Thyroid gland (tissue), 4 donors: Measurements from ENCODE around the gene CEP126. TPM values are rescaled to one million over a fixed set of nuclear protein-coding genes. Genes with fewer than 3 reads are reported as not detected.

Source experiments
- DNase-seq, 2 donors: peaks; one replicate each; pipeline ENCODE4 v3.0.0-alpha.2; 2019
- H3K27ac ChIP-seq, 3 donors: fragments of 200-600 bp; sonication (generic); 1 replicate in 2 of 3; 2 replicates in 1 of 3; pipeline ENCODE4 v1.5.1; 2016 to 2019; ENCODE audit warnings: mild to moderate bottlenecking in 1 of 3, moderate library complexity in 1 of 3
- H3K27me3 ChIP-seq: fragments of 200-600 bp; sonication (generic); one replicate; pipeline ENCODE4 v1.5.1; 2019
- H3K36me3 ChIP-seq, 2 donors: fragments of 200-600 bp; sonication (generic); one replicate each; pipeline ENCODE4 v1.5.1; 2016 to 2019
- H3K4me1 ChIP-seq, 2 donors: fragments of 200-600 bp; sonication (generic); one replicate each; pipeline ENCODE4 v1.5.1; 2017 to 2019
- H3K4me3 ChIP-seq, 3 donors: fragments of 200-600 bp; sonication (generic); replicated peaks in 1 of 3; 1 replicate in 2 of 3; 2 replicates in 1 of 3; pipeline ENCODE4 v1.5.1; 2016; ENCODE audit warnings: mild to moderate bottlenecking in 1 of 3
- H3K9me3 ChIP-seq: fragments of 200-600 bp; sonication (generic); one replicate; pipeline ENCODE4 v1.5.1; 2017
- CTCF ChIP-seq, 6 experiments: fragments of 200-600 bp in 3 of 6; fragments of 450-650 bp in 3 of 6; sonication (generic) in 3 of 6; IDR thresholded peaks; one replicate each; pipeline ENCODE4 v1.5.1; 2016 to 2019; ENCODE audit warnings: antibody characterized with exemption in 6 of 6, mild to moderate bottlenecking in 2 of 6, inconsistent platforms in 1 of 6, moderate library complexity in 1 of 6
- POLR2A ChIP-seq, 2 donors: fragments of 450-650 bp; IDR thresholded peaks; one replicate each; pipeline ENCODE4 v1.6.1; 2017; ENCODE audit warnings: antibody characterized with exemption in 2 of 2, mild to moderate bottlenecking in 2 of 2, moderate library complexity in 1 of 2
- WGBS, 2 donors: methylation state at CpG; one replicate each; pipeline ENCODE4 v1.1.5; 2017; 5-methylcytosine and 5-hydroxymethylcytosine counted together
- intact Hi-C: fragments of 100-400 bp; cut with DNase I; formaldehyde crosslinking; loops from one replicate; pipeline ENCODE4 v1.15.1; 2023
- total RNA-seq, 4 donors: library from RNA; depleted of rRNA; stranded (reverse); fragments of >200 nt; gene quantifications; one replicate each; pipeline ENCODE4 v1.2.3, GENCODE V29; 2016

Gene CEP126
- total RNA-seq, 4 donors from 2014 or later = 6.3 to 10.6 (median 8.1) TPM

GRCh38 chr11:101923554-101923953 is 8.7 kb downstream of the CEP126 start:
- WGBS, 2 donors = 92 to 95% methylated on average over 2 of the region's 2 CpGs
- no peaks in the 10 kb centered on the region for H3K36me3 ChIP-seq
- H3K27ac ChIP-seq = no peak overlapping the region
- H3K27me3 ChIP-seq = no peaks in the 10 kb centered on the region
- intact Hi-C loops = no loop called here
- no peaks in the 10 kb centered on the region for H3K9me3 ChIP-seq
- TF ChIP-seq CTCF (IDR thresholded peaks at IDR 0.05) = no peak
- no peak for TF ChIP-seq POLR2A (IDR thresholded peaks at IDR 0.05)
- H3K4me3 ChIP-seq = no peak overlapping the region
- DNase-seq = no peak
- H3K4me1 ChIP-seq = no peaks in the 10 kb centered on the region

GRCh38 chr11:101929294-101929915 is 14.6 kb downstream of the CEP126 start:
- no peak for TF ChIP-seq CTCF (IDR thresholded peaks at IDR 0.05)
- no peak for TF ChIP-seq POLR2A (IDR thresholded peaks at IDR 0.05)
- H3K4me1 ChIP-seq = no peaks in the 10 kb centered on the region
- intact Hi-C loops = no loop called here
- no peak for DNase-seq
- H3K27ac ChIP-seq = no peak overlapping the region
- no peaks in the 10 kb centered on the region for H3K27me3 ChIP-seq
- 88 to 92% methylated on average over 5 of the region's 5 CpGs for WGBS, 2 donors
- no peak overlapping the region for H3K4me3 ChIP-seq
- no peaks in the 10 kb centered on the region for H3K36me3 ChIP-seq
- H3K9me3 ChIP-seq = no peaks in the 10 kb centered on the region

GRCh38 chr11:101931692-101932091 is 16.9 kb downstream of the CEP126 start:
- intact Hi-C loops = no loop called here
- no peak for TF ChIP-seq CTCF (IDR thresholded peaks at IDR 0.05)
- no peak for TF ChIP-seq POLR2A (IDR thresholded peaks at IDR 0.05)
- DNase-seq = no peak
- Histone ChIP-seq H3K36me3 (no peaks in the 10 kb centered on the region), H3K27ac (no peak overlapping the region), H3K9me3 (no peaks in the 10 kb centered on the region), H3K4me1 (no peaks in the 10 kb centered on the region), H3K27me3 (no peaks in the 10 kb centered on the region), H3K4me3 (no peak overlapping the region)
- 74 to 90% methylated on average over 6 of the region's 6 CpGs for WGBS, 2 donors

- TF ChIP-seq CTCF (IDR thresholded peaks at IDR 0.05) (no peak), POLR2A (IDR thresholded peaks at IDR 0.05) (no peak)
- 78 to 85% methylated on average over 3 of the region's 3 CpGs for WGBS, 2 donors
- H3K27ac ChIP-seq = no peak overlapping the region
Measured at GRCh38 chr11:101940901-101941520, 26.2 kb downstream of the CEP126 start.

GRCh38 chr11:101944923-101945322 is 30.1 kb downstream of the CEP126 start:
- 93 to 98% methylated on average over 2 of the region's 2 CpGs for WGBS, 2 donors
- H3K4me3 ChIP-seq = no peak overlapping the region
- no peak overlapping the region for H3K27ac ChIP-seq
- H3K9me3 ChIP-seq = no peaks in the 10 kb centered on the region
- H3K36me3 ChIP-seq = no peaks in the 10 kb centered on the region
- no peaks in the 10 kb centered on the region for H3K4me1 ChIP-seq
- DNase-seq = no peak
- no peak for TF ChIP-seq POLR2A (IDR thresholded peaks at IDR 0.05)
- TF ChIP-seq CTCF (IDR thresholded peaks at IDR 0.05) = no peak
- intact Hi-C loops = no loop called here
- no peaks in the 10 kb centered on the region for H3K27me3 ChIP-seq

More at GRCh38 chr11:101940901-101941520, 26.2 kb downstream of the CEP126 start:
- DNase-seq = no peak
- H3K4me1 ChIP-seq = no peaks in the 10 kb centered on the region
- no peak overlapping the region for H3K4me3 ChIP-seq
- intact Hi-C loops = no loop called here
- H3K9me3 ChIP-seq = no peaks in the 10 kb centered on the region
- H3K36me3 ChIP-seq = no peaks in the 10 kb centered on the region
- no peaks in the 10 kb centered on the region for H3K27me3 ChIP-seq
